ENCODE results near the gene IDH3A.

DNA sequence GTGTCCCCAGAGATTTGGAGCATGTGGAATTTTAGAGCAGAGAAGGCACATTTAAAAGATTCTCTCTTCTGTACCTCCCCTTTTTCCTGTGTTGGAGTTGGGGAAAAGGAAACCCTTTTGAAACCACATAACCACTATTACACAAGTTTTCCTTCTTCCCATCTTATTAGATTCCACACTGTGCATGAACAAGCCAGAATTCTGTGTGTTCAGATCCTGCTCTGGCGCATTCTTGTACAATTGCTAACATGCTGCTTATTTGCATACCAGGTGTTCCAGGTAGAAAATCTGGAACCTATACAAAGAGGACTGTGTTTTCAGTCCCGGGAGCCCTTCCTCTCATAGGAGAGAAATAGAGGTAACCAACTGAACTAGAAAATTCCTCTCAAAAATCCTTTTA, 15.4 kb upstream of the IDH3A start:
- no peak for TF ChIP-seq CTCF (IDR thresholded peaks at IDR 0.05 in 8 of 11, conservative IDR thresholded peaks at IDR 0.05 in 3 of 11)
- no peak for TF ChIP-seq POLR2A (IDR thresholded peaks at IDR 0.05)

Data from spleen (tissue), 7 donors.